Caco-2 (cell line): ENCODE results near the gene PF4V1. TPM values are rescaled to one million over a fixed set of nuclear protein-coding genes. Genes with fewer than 3 reads are reported as not detected.
A peak's percentile ranks its signal among the peaks of the same experiment; 100 is the strongest.

Source experiments
- BruUV-seq: library from RNA; stranded (reverse); fragments of 400-500 nt; replicated peaks from 2 replicates; lab custom pipeline; 2021; lab: Mats Ljungman, UMichigan
- CTCF ChIA-PET: fragments of 300-600 bp; sonication (Branson Sonifier 250); formaldehyde crosslinking; loops from one replicate; lab custom pipeline; 2022; ENCODE audit warnings: antibody characterized with exemption; lab: Charles Lee
- POLR2A ChIA-PET: fragments of 300-600 bp; sonication (Branson Sonifier 250); formaldehyde crosslinking; loops from one replicate; lab custom pipeline; 2022; ENCODE audit warnings: antibody characterized with exemption; lab: Charles Lee
- DNase-seq, 2 experiments: peaks; one replicate each; pipeline versions ENCODE4 v3.0.0 to v3.0.0-alpha.2; 2020 to 2022
- H3K27me3 ChIP-seq: replicated peaks from 2 replicates; pipeline ENCODE4 v1.6.0; 2011; ENCODE audit warnings: low read length; ENCODE audit not compliant: control insufficient read depth, insufficient read depth
- H3K36me3 ChIP-seq: 2 replicates; pipeline ENCODE4 v1.5.1; 2011; ENCODE audit warnings: low read length; ENCODE audit not compliant: control insufficient read depth, insufficient read depth
- H3K4me1 ChIP-seq: fragments of 250-450 bp; sonication (Bioruptor Pico); 2 replicates; pipeline ENCODE4 v1.5.1; 2020; ENCODE audit warnings: mild to moderate bottlenecking
- H3K4me3 ChIP-seq: 2 replicates; pipeline ENCODE4 v1.5.1; 2011; ENCODE audit warnings: low read depth, mild to moderate bottlenecking, control low read depth, low read length
- H3K9me3 ChIP-seq: fragments of 250-450 bp; sonication (Bioruptor Pico); 2 replicates; pipeline ENCODE4 v1.5.1; 2020; ENCODE audit warnings: mild to moderate bottlenecking, moderate library complexity
- H3K27ac Mint-ChIP-seq: one replicate; pipeline ENCODE4 v1.8.0; 2022; ENCODE audit warnings: mixed read lengths; ENCODE audit not compliant: unreplicated experiment
- H3K27me3 Mint-ChIP-seq: one replicate; pipeline ENCODE4 v1.8.0; 2022; ENCODE audit warnings: mixed read lengths; ENCODE audit not compliant: insufficient read depth, unreplicated experiment
- H3K36me3 Mint-ChIP-seq: one replicate; pipeline ENCODE4 v1.8.0; 2022; ENCODE audit warnings: mild to moderate bottlenecking, mixed read lengths; ENCODE audit not compliant: insufficient read depth, unreplicated experiment
- H3K4me1 Mint-ChIP-seq: one replicate; pipeline ENCODE4 v1.8.0; 2022; ENCODE audit warnings: low read depth, mixed read lengths; ENCODE audit not compliant: unreplicated experiment
- H3K4me3 Mint-ChIP-seq: one replicate; pipeline ENCODE4 v1.8.0; 2022; ENCODE audit warnings: mild to moderate bottlenecking, moderate library complexity, mixed read lengths; ENCODE audit not compliant: unreplicated experiment
- H3K9me3 Mint-ChIP-seq: one replicate; pipeline ENCODE4 v1.8.0; 2022; ENCODE audit warnings: mixed read lengths; ENCODE audit not compliant: unreplicated experiment
- CTCF ChIP-seq, 2 experiments: fragments of 200-600 bp in 1 of 2; IDR thresholded peaks; 1 replicate in 1 of 2; 2 replicates in 1 of 2; pipeline versions ENCODE4 v1.5.1 to v1.8.0; 2011 to 2022; ENCODE audit warnings: antibody characterized with exemption in 1 of 2, control low read depth in 1 of 2, inconsistent platforms in 1 of 2, low read depth in 1 of 2, low read length in 1 of 2, mild to moderate bottlenecking in 1 of 2, moderate library complexity in 1 of 2; ENCODE audit not compliant: insufficient read depth in 1 of 2, severe bottlenecking in 1 of 2, unreplicated experiment in 1 of 2
- intact Hi-C: fragments of 100-400 bp; cut with micrococcal nuclease; formaldehyde crosslinking; loops from one replicate; pipeline ENCODE4 v1.10.0; 2022; ENCODE audit not compliant: unreplicated experiment
- total RNA-seq: library from RNA; stranded (reverse); gene quantifications from 2 replicates; pipeline ENCODE4 v1.2.3, GENCODE V29; 2022

Gene PF4V1
- total RNA-seq, 1 experiment from 2014 or later: not detected

DNA sequence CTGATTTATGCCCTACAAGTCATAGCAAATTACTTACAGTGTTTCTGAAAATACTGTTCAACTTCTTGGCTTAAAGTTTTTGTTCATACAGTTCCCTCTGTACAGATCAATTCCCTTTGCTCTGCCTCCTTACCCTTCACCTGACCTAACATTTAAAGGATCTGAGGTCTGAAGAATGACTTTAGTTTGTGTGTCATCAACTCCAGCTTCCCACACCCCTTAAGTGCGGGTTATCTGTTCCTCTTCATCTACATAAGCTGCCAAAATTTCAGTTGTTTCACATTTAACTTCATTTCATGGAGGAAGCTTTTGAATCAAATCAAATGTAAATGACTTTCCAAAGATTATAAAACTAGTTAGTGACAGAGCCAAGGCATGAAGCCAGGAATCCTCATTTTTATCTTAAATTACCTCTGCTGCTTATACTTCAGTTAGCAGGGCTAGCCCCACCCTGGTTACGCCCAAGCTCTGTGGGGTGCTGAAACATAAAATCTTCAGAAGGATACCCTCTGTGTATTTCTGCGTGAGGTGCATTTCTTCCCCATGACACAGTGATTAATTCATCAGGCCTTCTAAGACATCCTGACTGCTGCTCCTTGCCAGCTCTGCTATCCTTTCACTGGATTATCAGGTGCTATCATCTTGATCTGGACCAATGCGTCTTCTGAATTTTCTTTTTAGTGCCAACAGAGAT is 32.6 kb downstream of the PF4V1 start:
- Mint-ChIP-seq H3K4me3 (no peak overlapping the region), H3K27ac (no peak overlapping the region), H3K36me3 (no peaks in the 10 kb centered on the region), H3K4me1 (no peaks in the 10 kb centered on the region), H3K27me3 (peaks cover 6% of the 10 kb centered on the region), H3K9me3 (no peaks in the 10 kb centered on the region)
- no peak for DNase-seq
- intact Hi-C loops: no loop called here
- Histone ChIP-seq H3K27me3 (no peaks in the 10 kb centered on the region), H3K4me1 (no peaks in the 10 kb centered on the region), H3K4me3 (no peak overlapping the region), H3K9me3 (no peaks in the 10 kb centered on the region), H3K36me3 (no peaks in the 10 kb centered on the region)
- POLR2A ChIA-PET: no interaction called here
- no TSS peak for BruUV-seq
- CTCF ChIA-PET: no interaction called here
- no peak for TF ChIP-seq CTCF (IDR thresholded peaks at IDR 0.05; ENCODE audit: insufficient read depth in 1 of 2, low read depth in 1 of 2, low read length in 1 of 2, severe bottlenecking in 1 of 2, unreplicated experiment in 1 of 2)

DNA sequence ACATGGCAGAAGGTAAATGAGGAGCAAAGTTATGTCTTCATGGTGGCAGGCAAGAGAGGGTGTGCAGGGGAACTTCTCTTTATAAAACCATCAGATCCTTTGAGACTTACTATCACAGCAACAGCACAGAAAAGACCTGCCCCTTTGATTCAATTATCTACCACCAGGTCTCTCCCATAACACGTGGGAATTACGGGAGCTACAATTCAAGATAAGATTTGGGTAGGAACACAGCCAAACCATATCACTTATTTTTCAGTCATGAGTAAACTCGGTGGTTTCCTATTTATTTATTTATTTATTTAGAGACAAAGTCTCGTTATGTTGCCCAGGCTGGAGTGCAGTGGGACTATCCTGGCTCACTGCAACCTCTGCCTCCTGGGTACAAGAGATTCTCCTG is 38.2 kb downstream of the PF4V1 start:
- POLR2A ChIA-PET: no interaction called here
- Mint-ChIP-seq H3K9me3 (no peaks in the 10 kb centered on the region), H3K4me1 (peaks cover 7% of the 10 kb centered on the region), H3K4me3 (no peak overlapping the region), H3K27me3 (no peaks in the 10 kb centered on the region), H3K27ac (no peak overlapping the region), H3K36me3 (no peaks in the 10 kb centered on the region)
- H3K4me1 ChIP-seq: peaks cover 29% of the 10 kb centered on the region
- no peaks in the 10 kb centered on the region for H3K9me3 ChIP-seq
- H3K36me3 ChIP-seq: no peaks in the 10 kb centered on the region
- DNase-seq: no peak
- BruUV-seq: no TSS peak
- intact Hi-C loops: no loop called here
- TF ChIP-seq CTCF (IDR thresholded peaks at IDR 0.05; ENCODE audit: insufficient read depth in 1 of 2, low read depth in 1 of 2, low read length in 1 of 2, severe bottlenecking in 1 of 2, unreplicated experiment in 1 of 2): no peak
- no peak overlapping the region for H3K4me3 ChIP-seq
- no peaks in the 10 kb centered on the region for H3K27me3 ChIP-seq
- CTCF ChIA-PET: no interaction called here

DNA sequence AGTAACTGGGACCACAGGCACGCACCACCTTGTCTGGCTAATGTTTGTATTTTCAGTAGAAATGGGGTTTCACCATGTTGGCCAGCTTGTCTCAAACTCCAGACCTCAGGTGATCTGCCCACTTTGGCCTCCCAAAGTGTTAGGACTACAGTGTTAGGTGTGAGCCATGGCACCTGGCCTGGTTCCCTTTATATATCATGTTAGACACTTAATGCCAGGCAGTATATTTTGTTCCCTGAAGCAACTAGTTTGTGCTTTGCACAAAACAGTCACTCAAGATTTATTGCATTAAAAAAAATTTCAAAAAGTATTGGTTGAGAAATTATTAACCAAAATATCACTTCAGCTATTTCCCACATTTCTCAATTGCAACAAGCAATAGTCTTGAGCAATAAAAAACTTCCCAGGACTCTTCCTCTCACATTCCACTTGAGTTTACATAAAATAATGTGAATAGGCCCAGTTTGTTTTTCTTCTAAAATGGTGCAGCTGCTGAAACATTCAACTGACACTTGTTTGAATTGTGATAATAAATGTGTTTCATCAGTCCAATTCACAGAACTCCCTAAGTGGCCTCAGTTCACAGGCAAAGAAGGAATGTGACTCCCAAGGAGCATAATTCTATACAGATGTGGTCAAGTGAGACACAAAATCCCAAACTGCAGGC is 38.8 kb downstream of the PF4V1 start:
- ChIA-PET CTCF (no interaction called here), POLR2A (no interaction called here)
- Histone ChIP-seq H3K36me3 (no peaks in the 10 kb centered on the region), H3K9me3 (no peaks in the 10 kb centered on the region), H3K4me3 (no peak overlapping the region), H3K27me3 (no peaks in the 10 kb centered on the region), H3K4me1 (peaks cover 30% of the 10 kb centered on the region)
- no peaks in the 10 kb centered on the region for H3K36me3 Mint-ChIP-seq
- no peaks in the 10 kb centered on the region for H3K27me3 Mint-ChIP-seq
- DNase-seq: peak in 1 of 2 experiments; percentile 23
- peak overlapping the region; percentile 34 for H3K4me3 Mint-ChIP-seq
- H3K27ac Mint-ChIP-seq: peak overlapping the region; percentile 56
- intact Hi-C loops: no loop called here
- H3K4me1 Mint-ChIP-seq: peaks cover 7% of the 10 kb centered on the region
- TF ChIP-seq CTCF (IDR thresholded peaks at IDR 0.05; ENCODE audit: insufficient read depth in 1 of 2, low read depth in 1 of 2, low read length in 1 of 2, severe bottlenecking in 1 of 2, unreplicated experiment in 1 of 2): no peak
- H3K9me3 Mint-ChIP-seq: no peaks in the 10 kb centered on the region
- no TSS peak for BruUV-seq
